Effector memory CD8-positive, alpha-beta T cell (primary cell): Measurements from ENCODE around the gene PIGBOS1.
"Not testable (repeated sequence)": the region's sequence is repeated elsewhere in the genome, so short reads cannot be mapped to it uniquely, and the experiment has no call there.

Experiments used
- ATAC-seq: fragments of 150-1000 bp; cut with Tn5 transposase; replicated peaks from 2 replicates; pipeline ENCODE4 v1.10.0; 2021; ENCODE audit warnings: mild to moderate bottlenecking, moderate library complexity
- DNase-seq, 3 experiments: peaks; one replicate each; pipeline ENCODE4 v3.0.0; 2021
- H3K27ac Mint-ChIP-seq, 2 donors: one replicate each; pipeline ENCODE4 v1.8.0; 2022; ENCODE audit warnings: mild to moderate bottlenecking in 2 of 2, mixed read lengths in 2 of 2, moderate library complexity in 2 of 2
- H3K27me3 Mint-ChIP-seq, 2 donors: one replicate each; pipeline ENCODE4 v1.8.0; 2022; ENCODE audit warnings: mixed read lengths in 2 of 2
- H3K36me3 Mint-ChIP-seq: one replicate; pipeline ENCODE4 v1.8.0; 2022; ENCODE audit warnings: mild to moderate bottlenecking, moderate library complexity, mixed read lengths; ENCODE audit not compliant: insufficient read depth
- H3K4me1 Mint-ChIP-seq, 2 donors: one replicate each; pipeline ENCODE4 v1.8.0; 2022; ENCODE audit warnings: low read depth in 2 of 2, mixed read lengths in 2 of 2
- H3K4me3 Mint-ChIP-seq, 2 donors: one replicate each; pipeline ENCODE4 v1.8.0; 2022; ENCODE audit warnings: mild to moderate bottlenecking in 2 of 2, mixed read lengths in 2 of 2, moderate library complexity in 2 of 2
- H3K9me3 Mint-ChIP-seq, 2 donors: one replicate each; pipeline ENCODE4 v1.8.0; 2022; ENCODE audit warnings: mixed read lengths in 2 of 2

PIGBOS1 gene

DNA sequence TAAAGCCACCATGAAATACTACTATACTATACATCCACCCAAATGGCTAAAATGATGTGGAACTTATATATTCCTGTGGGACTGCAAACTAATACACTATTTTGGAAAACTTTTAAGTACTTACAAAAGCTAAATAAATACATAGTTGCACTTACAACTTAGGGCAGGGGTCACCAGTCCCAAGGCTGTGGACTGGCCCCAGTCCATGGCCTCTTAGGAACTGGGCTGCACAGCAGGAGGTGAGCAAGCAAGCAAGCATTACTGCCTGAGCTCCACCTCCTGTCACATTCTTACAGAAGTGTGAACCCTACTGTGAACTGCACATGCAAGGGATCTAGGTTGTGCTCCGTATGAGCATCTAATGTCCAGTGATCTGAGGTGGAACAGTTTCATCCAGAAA is 18.2 kb upstream of the PIGBOS1 start:
- no peak for ATAC-seq
- Mint-ChIP-seq H3K27me3 (no peaks in the 10 kb centered on the region), H3K4me1 (peaks cover 0 to 2% of the 10 kb centered on the region in 2 donors)

DNA sequence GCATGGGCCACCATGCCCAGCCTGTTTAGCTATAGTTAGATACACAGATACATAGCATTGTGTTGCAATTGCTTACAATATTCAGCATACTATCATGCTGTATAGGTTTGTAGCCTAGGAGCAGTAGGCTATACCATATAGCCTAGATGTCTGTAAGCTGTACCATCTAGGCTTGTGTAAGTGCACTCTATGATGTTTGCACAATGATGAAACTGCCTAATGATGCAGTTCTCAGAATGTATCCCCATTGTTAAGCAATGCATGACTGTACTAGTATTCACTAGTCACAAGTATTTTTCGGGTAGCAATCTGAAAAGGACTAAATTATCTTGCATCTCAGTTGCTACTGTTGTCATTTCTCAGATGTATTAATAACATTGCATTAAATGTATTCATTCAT is 16.1 kb upstream of the PIGBOS1 start:
- Mint-ChIP-seq H3K4me1 (peaks cover 0 to 2% of the 10 kb centered on the region in 2 donors), H3K27me3 (no peaks in the 10 kb centered on the region), H3K36me3 (peaks cover 49% of the 10 kb centered on the region), H3K4me3 (no peak overlapping the region), H3K27ac (peak overlapping the region in 1 of 2 donors; percentile 50), H3K9me3 (no peaks in the 10 kb centered on the region)
- DNase-seq (no peak), ATAC-seq (no peak)

More for the DNA sequence above, 18.2 kb upstream of the PIGBOS1 start:
- Mint-ChIP-seq H3K27ac (peak overlapping the region in 1 of 2 donors; percentile 41), H3K36me3 (peaks cover 39% of the 10 kb centered on the region), H3K9me3 (no peaks in the 10 kb centered on the region), H3K4me3 (no peak overlapping the region)
- DNase-seq = no peak

DNA sequence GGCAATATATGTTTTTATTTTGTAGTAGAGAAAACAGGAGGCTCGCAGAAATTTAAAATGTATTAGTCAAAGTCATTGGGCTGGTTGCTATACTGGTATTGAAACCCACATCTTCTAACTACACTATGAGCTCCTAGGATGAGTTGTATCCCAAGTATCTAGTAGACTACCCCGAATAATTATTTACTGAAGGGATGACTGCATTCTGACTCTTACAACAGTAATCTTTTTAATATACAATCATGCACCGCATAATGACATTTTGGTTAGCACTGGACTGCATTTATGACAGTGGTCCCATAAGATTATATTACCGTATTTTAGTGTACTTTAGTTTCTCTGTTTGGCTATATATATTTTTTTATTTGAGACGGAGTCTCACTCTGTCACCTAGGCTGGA is 15.4 kb upstream of the PIGBOS1 start:
- no peaks in the 10 kb centered on the region for H3K27me3 Mint-ChIP-seq
- H3K4me3 Mint-ChIP-seq = no peak overlapping the region
- H3K36me3 Mint-ChIP-seq = peaks cover 48% of the 10 kb centered on the region
- DNase-seq (no peak), ATAC-seq (no peak)
- peaks cover 0 to 2% of the 10 kb centered on the region in 2 donors for H3K4me1 Mint-ChIP-seq
- H3K27ac Mint-ChIP-seq = no peak overlapping the region
- no peaks in the 10 kb centered on the region for H3K9me3 Mint-ChIP-seq

DNA sequence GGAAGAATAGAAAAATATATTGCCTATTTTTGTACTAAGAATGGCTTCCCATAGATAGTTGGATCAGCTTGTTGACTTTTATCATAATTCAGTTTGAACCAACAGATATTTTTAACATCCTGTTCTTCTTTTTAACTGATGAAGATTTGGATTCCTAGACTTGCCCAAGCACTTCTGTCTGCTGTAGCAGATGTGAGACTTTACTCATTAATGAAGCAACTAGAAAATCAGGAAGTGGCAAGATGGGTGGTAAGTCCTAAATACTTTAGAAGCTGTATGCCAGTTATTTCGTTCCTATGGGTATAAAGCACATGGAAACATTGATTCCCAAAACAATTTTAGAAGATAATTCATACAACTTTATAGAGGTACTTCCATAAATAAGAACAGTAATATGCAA is 8.5 kb upstream of the PIGBOS1 start:
- Mint-ChIP-seq H3K4me1 (peaks cover 7 to 16% of the 10 kb centered on the region in 2 donors), H3K27ac (no peak overlapping the region), H3K4me3 (no peak overlapping the region), H3K36me3 (peaks cover 44% of the 10 kb centered on the region), H3K27me3 (no peaks in the 10 kb centered on the region), H3K9me3 (no peaks in the 10 kb centered on the region)
- no peak for DNase-seq
- ATAC-seq = no peak

DNA sequence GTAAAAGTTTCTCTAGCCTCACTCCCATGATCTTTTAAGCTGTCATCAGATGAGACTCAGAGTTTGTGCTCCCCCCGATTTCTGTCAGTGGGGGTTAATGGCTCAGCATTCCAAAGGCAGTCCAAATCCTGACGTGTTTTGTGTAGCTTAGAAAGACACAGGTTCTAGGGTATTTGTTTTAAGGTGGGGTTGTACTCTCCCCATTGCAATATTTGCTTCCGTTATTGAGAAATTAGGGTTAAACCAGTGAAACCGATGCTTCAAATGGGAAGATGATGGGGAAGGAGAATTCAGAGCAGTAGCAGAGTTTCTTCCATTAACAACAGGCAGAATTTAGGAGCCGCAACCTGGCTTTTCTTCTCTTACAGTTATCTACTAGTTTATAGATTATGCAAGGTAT is 3.5 kb upstream of the PIGBOS1 start:
- peaks cover 43% of the 10 kb centered on the region for H3K36me3 Mint-ChIP-seq
- ATAC-seq = no peak
- DNase-seq = no peak
- H3K27me3 Mint-ChIP-seq = no peaks in the 10 kb centered on the region
- H3K9me3 Mint-ChIP-seq = no peaks in the 10 kb centered on the region
- H3K27ac Mint-ChIP-seq = peak overlapping the region in 1 of 2 donors; percentile 44
- H3K4me3 Mint-ChIP-seq = peak overlapping the region in 1 of 2 donors; percentile 14
- H3K4me1 Mint-ChIP-seq = peaks cover 26 to 38% of the 10 kb centered on the region in 2 donors

DNA sequence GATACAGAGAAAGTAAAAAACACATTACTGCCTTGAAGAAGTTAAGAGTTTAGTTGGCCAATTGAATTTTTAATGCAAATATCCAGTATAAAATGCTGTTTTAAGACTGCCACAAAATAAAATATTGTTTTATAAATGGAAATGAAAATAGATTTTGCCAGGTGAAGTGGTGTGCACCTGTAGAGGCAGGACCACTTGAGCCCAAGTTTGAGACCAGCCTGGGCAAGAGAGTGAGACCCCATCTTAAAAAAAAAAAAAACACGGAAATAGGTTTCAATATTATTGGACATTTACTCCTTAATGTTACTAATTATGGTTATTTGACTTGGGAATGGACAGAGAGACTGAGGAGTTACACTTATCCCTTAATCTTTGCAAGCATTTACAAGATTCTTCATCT is 2.0 kb upstream of the PIGBOS1 start:
- DNase-seq = no peak
- Mint-ChIP-seq H3K36me3 (peaks cover 44% of the 10 kb centered on the region), H3K27me3 (no peaks in the 10 kb centered on the region), H3K9me3 (no peaks in the 10 kb centered on the region), H3K27ac (no peak overlapping the region), H3K4me1 (peaks cover 33 to 38% of the 10 kb centered on the region in 2 donors), H3K4me3 (peak overlapping the region in 1 of 2 donors; percentile 98)
- ATAC-seq = no peak

DNA sequence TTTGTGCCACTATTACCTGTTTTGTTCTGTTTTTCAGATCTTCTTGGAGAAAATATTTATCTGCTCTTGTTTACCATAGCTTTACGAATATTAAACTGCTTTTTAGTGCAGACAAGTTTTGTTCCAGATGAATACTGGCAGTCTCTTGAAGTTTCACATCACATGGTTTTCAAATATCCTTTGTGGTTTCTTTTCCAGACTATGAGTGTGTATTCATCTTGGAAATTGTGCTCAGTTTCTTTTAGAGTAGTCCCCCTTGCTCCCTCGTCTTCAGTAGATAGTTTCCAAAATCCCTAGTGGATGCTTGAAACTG is 1.3 kb upstream of the PIGBOS1 start:
- Mint-ChIP-seq H3K27ac (peak overlapping the region; percentile 27 to 44), H3K36me3 (peaks cover 40% of the 10 kb centered on the region), H3K27me3 (no peaks in the 10 kb centered on the region), H3K9me3 (no peaks in the 10 kb centered on the region), H3K4me3 (peak overlapping the region; percentile 64 to 98), H3K4me1 (peaks cover 35 to 41% of the 10 kb centered on the region in 2 donors)
- ATAC-seq (no peak), DNase-seq (no peak)

DNA sequence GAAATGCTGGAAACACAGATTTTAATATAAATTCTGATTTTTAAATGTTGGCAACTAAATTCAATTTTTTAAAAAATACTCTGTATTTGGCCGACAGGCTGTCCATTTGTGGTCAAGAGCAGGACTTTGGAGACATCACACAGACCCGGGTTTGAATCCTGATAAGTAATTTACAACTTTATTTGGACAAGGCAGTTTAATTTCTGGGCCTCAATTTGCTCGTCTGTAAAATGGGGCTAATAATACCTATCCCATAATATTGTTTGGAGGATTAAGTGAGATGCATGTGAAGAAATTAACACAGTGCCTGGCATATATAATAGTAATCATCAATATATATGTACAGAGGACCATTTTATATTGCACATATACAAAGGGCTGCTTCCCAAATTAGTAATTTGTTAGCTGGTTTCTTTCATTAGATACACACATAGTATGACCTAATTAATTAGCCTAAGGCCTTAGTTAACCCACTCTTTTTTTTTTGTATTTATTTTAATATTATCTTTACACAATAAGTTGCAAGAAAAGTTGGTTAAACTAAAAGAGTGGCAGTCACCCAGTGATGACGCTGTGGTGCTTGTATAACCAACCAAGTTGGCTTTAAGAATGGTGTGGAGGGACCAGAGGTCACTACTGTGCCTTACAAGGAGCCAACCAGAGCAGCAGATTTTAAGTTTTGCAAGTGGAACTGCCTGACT is 764 bp upstream of the PIGBOS1 start:
- DNase-seq = no peak
- ATAC-seq = no peak
- H3K36me3 Mint-ChIP-seq = peaks cover 40% of the 10 kb centered on the region
- no peaks in the 10 kb centered on the region for H3K27me3 Mint-ChIP-seq
- peak overlapping the region; percentile 100 for H3K27ac Mint-ChIP-seq
- H3K4me3 Mint-ChIP-seq = peak overlapping the region; percentile 97 to 98
- H3K9me3 Mint-ChIP-seq = no peaks in the 10 kb centered on the region
- peaks cover 40 to 46% of the 10 kb centered on the region in 2 donors for H3K4me1 Mint-ChIP-seq

DNA sequence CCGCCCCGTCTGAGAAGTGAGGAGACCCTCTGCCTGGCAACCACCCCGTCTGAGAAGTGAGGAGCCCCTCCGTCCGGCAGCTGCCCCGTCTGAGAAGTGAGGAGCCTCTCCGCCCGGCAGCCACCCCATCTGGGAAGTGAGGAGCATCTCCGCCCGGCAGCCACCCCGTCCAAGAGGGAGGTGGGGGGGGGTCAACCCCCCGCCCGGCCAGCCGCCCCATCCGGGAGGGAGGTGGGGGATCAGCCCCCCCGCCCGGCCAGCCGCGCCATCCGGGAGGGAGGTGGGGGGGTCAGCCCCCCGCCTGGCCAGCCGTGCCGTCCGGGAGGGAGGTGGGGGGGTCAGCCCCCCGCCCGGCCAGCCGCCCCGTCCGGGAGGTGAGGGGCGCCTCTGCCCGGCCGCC is 16.1 kb downstream of the PIGBOS1 start:
- not testable (repeated sequence) for H3K4me3 Mint-ChIP-seq, DNase-seq, H3K9me3 Mint-ChIP-seq, H3K4me1 Mint-ChIP-seq, H3K27ac Mint-ChIP-seq, H3K36me3 Mint-ChIP-seq, ATAC-seq, H3K27me3 Mint-ChIP-seq

DNA sequence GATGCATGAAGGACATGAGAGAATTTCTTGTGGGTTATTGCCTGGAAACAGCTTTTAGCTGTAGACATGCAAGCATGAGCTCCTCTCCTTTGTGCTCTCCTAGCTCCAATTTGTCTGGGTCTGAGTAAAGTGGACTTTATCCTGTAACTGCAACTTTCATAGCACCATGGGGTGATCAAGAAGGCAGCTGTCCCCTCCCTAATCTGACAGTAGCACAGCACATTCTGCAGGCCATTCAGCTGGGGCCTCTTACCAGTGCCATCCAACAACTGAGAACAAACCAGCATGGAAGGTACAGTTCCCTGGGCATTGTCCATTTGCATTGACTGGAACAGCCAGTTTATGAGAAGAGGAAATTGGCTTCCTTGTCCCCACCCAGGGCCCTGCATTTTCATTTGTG is 21.6 kb downstream of the PIGBOS1 start:
- Mint-ChIP-seq H3K27ac (no peak overlapping the region), H3K36me3 (peaks cover 4% of the 10 kb centered on the region), H3K4me3 (no peak overlapping the region), H3K4me1 (no peaks in the 10 kb centered on the region), H3K9me3 (no peaks in the 10 kb centered on the region), H3K27me3 (no peaks in the 10 kb centered on the region)
- no peak for ATAC-seq
- no peak for DNase-seq

DNA sequence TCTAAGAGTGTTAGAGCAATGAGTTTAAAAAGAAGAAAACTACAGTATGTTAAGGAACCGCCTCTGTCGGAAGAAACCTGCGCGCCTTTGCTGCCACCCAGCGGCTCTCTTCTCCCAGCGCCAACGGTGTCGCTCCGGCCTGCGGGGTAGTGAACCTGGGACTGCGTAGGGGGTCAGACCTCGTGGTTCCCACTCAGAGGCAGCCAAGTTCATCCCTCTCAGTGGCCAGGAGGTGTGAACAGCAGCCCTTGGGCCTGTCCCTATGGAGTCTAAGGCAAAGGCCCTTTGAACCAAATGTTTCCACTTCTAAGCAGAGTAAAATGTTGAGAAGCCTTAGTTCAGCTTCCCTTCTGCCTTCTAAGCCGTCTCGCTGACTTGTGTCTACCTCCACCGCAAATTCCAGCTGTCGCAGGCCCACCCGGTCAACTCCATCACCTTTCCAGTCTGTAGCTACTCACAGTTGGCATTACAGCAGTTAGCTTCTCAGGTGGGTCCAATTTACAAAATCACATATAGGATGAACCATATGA is 28.3 kb downstream of the PIGBOS1 start:
- ATAC-seq = peak; percentile 74
- H3K4me3 Mint-ChIP-seq = peak overlapping the region; percentile 96

DNA sequence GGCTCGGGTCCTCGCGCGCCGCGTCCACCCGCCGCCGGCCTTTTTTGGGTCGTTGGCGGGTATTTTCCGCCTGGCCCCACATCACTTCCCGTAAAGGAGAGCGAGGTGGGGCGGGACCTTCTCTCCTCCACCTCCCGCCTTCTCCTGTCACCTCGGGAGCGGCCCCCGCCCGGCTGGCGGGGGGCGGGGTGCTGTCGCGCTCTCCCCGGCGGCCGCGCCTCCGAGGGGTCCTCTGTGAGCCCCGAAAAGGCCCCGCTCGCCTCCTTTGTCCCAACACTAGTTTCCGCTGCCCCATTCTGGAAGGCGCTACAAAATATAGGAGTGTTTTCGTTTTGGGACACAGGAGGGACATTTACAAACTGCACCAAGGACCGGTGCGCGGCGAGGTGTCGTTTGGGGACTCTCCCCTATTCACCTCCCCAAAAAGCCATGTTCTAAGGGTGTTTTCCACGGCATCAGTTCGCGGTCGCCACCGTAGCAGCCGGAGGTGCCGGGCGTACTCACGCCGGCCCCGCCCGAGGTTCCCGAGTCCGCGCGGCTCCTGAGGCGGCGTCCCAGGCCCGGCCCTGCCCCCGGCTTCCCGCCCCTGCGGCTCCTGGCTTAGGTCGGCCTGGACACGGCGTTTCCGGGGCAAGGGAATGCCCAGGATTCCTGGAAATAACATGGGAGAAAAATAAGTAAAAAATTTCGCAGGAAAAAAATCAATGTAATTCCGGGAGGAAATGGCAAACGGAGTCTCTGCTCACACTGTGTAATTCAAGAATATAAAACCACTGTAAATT is 29.0 kb downstream of the PIGBOS1 start, which contains the start of gene RAB27A:
RAB27A (minus strand) TSS at position 68 of the 782 bp plus-strand sequence. CDS start 54,879 bp downstream, outside the sequence.
- Mint-ChIP-seq H3K27me3 (no peaks in the 10 kb centered on the region), H3K4me3 (peak within 1 kb of the TSS; percentile 96), H3K4me1 (peaks cover 29 to 46% of the 10 kb centered on the region in 2 donors), H3K36me3 (peaks cover 34% of the 10 kb centered on the region), H3K9me3 (no peaks in the 10 kb centered on the region), H3K27ac (peak within 1 kb of the TSS; percentile 93 to 98)
- DNase-seq (peak; percentile 70 to 73 (median 71)), ATAC-seq (peak; percentile 79)

More for the DNA sequence above, 28.3 kb downstream of the PIGBOS1 start:
- DNase-seq = peak; percentile 82 to 88 (median 84)
- Mint-ChIP-seq H3K27ac (peak overlapping the region; percentile 93 to 98), H3K27me3 (no peaks in the 10 kb centered on the region), H3K9me3 (no peaks in the 10 kb centered on the region), H3K4me1 (peaks cover 23 to 40% of the 10 kb centered on the region in 2 donors), H3K36me3 (peaks cover 28% of the 10 kb centered on the region)

DNA sequence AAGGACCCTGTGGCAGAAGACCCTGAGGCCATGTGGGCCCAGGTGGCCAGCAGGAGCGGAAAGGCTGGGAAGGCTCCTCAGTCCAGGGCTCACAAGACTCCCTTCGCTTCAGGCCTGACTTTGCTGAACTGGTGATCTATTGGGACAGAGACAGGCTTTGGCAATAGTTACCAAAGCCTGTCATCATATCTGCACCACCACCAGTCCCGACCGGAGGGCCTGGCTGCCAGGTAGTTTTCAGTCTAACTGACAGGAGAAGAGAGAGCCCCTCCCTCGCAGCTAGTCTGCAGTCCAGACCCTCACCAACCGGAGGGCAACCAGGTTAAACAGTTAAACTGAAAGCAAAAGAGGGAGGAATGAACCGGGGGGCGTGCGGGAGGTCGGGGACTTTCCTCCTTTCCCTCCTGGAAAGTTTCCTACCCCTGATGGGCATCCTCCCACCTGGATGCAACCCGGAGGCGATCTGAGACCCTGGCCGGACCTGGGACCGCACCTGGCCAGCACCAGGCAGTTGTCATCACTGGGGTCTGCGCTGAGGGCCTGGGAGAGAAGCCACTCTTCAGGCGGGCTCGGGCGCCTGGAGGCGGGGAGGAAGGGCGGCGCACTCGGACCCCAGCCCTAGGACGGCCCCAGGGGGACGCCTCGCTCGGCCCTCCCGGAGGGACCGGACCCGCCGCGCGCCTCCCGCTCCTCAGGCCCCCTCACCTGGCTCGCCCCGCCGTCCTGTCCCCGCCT is 29.7 kb downstream of the PIGBOS1 start:
- DNase-seq (peak in 1 of 3 experiments; percentile 31), ATAC-seq (peak; percentile 3)
- Mint-ChIP-seq H3K27ac (peak overlapping the region; percentile 93 to 98), H3K36me3 (peaks cover 34% of the 10 kb centered on the region), H3K9me3 (no peaks in the 10 kb centered on the region), H3K4me3 (peak overlapping the region; percentile 96), H3K27me3 (no peaks in the 10 kb centered on the region), H3K4me1 (peaks cover 35 to 52% of the 10 kb centered on the region in 2 donors)
